GM18858 (cell line): Measurements from ENCODE around the gene ZBTB7C.

Source experiments
- ATAC-seq: cut with Tn5 transposase; IDR thresholded peaks from one replicate; pipeline ENCODE4 v1.9.1; 2021; ENCODE audit not compliant: unreplicated experiment

ZBTB7C gene

DNA sequence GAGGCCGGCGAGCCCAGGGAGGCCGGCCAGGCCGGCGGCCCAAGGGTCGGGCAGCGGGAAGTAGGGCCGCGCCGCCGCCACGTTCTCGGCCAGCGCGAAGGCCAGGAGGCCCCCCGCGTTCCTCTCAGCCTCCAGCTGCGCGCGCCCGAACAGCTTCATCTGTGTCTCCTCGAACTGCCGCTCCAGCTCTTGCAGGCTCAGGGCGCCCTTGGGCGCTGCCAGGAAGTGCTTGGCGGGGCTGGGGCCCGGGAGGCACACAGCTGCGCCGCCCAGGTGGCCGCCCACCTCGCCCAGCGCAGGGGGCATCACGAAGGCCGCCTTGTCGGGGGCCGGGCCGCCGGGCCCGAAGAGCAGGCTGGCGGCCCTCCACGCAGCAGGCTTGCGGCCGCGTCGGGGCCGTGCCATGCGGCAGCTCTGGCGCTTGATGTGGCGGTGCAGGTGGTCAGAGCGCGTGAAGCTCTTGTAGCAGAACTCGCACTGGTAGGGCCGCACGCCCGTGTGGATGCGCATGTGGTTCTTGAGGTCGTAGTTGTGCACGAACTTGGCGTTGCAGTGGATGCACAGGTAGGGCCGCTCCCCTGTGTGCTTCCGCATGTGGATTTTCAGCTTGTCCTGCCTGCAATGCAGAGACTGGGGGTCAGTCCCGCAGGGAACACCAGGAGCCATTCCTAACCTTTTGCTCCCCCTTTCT, 379.7 kb downstream of the ZBTB7C start:
- ATAC-seq = no peak

DNA sequence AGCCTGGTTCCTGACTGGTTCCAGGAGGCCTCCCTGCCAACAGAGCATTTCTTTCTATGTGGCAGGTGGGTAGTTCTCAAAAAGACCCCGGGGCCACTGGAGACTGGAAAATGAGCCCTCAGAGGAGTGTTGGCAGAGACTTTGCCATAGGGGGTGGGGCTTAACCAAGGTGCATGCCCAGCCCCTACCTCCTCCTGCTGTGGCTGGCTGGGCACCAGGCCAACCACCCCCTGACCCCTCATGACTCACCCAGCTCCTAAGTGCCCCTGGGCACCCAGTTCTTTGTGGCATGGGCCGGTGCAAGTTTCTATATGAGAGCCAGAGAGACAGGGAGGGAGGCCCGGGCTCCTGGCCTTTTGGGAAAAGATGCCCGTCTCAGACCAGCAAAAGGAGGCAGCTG, 380.5 kb downstream of the ZBTB7C start:
- ATAC-seq = no peak

DNA sequence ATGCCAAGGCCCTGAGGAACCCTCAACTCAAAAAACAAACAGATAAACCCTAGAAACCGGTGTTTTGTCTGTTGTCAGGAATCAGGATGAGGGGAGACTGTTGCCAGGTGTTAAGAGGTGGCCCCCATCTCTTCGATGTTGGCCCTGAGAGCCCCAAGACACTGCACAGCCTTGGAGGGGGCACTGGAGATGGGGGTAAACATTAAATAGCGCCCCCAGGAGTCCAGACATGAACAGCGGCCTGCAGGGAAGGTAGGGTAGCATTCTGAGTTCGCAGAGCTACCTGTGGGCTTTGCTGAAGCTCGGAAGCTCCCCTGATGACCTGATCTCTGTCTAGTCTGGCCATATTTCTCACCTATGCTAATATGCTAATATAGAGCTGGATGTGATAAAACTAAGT, 381.1 kb downstream of the ZBTB7C start:
- no peak for ATAC-seq

DNA sequence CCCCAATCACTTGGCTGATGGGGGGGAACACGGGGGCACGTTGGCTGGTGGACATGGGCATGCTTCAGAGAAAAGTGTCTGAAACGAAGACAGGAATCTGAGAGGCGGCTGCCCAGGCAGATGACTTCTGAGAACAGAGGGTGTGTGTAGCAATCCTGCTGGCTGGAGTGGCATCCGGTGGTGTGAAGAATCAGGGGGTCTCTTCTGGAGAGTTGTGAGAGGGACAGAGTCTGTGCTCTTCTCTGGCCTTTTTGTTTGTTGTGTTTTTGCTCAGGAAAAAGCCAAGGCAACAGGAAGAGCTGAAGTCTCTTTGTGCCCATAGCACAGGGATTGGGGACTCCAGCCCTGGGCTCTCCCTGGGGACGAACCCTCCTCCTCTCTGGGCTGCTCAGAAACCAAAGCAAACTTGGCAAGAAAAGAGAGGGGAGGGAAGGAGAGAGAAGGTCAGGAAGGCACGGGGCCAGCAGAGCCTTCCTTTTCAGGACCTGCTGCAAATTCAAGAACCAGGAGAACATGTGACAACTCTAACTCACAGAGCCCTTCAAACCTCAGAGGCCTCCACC, 381.7 kb downstream of the ZBTB7C start:
- ATAC-seq = no peak

DNA sequence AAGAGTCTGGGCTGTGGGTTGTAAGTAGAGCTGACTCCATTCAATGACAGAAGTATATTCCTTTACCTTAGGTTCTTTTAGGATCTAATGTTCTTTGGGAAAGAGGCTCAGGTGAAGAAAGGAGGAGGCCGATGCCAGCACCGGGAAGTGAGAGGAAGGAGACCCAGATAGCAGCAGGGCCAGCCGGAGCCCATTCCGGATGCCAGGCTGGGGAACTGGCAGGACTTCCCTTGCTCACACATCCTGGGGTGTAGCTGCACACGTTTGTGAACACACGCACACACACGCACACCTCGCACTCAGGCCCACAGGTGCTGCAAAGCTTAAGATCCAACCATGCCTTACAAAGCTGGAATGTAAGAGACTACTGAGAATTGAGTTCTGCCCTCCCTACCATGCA, 383.0 kb downstream of the ZBTB7C start:
- no peak for ATAC-seq

DNA sequence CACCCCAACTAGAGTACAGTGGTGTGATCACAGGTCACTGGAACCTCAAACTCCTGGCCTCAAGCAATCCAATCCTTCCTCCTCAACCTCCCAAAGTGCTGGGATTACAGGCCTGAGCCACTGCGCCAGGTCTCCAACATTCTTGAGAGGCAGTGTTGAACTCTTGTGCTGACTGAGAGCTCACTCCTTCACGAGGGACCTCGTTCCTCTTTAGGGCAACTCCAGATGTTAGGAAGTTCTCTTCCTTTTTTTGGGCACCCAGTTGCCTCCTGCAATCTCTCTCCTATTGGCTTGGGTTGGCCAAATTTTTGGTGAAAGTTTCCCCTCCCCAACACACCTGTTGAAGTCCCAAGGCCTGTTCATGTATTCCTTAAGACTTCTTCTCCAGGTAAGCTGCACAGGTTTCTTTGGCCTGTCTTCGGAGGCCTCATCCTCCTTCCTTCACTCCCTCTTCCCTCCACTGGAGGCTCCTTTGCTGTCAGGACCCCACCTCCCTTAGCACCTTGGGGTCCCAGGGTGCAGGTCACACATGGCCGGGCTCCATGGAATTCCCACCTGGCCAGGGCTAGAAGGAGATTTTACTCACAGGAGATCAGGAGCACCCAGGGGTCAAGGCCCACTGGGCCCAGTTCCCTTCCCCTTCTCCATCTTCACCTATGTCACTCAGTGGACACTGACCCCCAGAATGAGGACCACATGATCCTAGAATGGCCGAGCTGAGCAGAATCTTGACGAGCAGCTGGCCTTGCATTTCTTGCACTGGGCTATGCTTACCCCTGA, 384.1 kb downstream of the ZBTB7C start:
- ATAC-seq = no peak

- ATAC-seq = no peak
Observed at GRCh38 chr18:48024009-48024512, 385.1 kb downstream of the ZBTB7C start.

DNA sequence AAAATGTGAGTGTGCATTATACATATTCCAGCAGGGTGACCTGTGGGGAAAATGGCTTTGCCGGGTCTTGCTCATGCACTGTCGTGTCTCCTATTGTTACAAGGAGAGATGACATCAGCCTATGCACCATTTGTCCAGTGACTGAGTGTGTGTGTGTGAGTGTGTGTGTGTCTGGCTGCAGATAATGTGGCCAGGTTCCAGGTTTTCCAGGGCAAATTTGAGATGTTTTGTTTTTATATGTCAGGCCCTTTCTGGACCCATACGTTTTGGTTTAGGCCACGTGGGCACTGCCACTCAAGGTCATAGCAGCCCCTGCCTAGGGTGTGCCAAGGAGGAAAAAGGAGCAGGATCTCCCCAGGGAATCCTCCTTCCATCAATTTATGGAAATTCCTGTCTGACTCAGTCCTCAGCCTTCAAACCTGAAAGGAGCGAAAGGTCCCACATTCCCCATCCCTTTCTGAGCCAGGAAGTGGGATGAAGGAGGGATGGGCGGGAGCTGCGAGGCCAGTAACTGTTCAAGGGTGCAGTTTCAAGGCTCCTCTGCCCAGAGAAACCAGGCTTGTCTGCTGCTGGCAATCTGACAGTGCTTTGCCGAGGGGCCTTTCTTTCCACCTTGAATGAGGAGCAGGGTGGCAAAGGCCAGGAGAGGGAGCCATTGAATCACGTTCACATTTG, 385.7 kb downstream of the ZBTB7C start:
- ATAC-seq = no peak

DNA sequence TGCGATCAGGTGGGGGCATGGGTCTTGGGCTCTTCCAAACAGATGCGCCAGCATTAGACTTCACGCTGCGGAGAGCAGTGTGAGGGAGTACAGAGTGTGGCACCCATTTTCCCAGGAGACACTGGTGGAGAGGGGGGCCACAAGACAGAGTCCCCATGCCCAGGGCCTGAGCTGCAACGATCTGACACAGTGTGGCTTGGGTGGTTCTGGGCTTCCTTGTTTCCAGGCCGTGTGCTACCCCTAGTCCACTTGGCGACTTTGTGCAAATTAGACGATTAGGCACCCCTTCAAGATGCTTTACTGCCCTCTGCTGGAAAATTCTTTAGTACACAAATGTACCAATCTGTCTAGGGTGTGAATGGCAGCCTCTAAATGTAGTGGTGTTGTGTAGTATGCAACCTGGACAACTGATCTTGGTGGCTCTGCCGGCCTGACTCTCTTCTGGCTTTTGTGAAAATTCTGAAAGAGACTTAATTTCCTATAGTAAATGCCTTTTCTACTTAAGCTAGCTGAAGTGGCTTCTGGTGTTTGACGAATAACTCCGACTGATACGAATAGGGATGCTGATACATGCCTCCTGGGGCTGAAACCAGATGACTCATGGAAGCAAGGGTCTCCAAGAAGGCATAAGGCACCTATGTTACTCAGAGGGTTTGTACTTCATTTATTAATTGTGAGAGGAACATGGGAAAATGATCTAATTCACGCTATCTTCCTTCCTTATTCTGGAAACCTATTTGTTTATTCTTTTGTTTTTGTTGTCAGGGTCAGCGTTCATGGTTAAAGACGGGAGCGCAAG, 386.5 kb downstream of the ZBTB7C start:
- no peak for ATAC-seq

DNA sequence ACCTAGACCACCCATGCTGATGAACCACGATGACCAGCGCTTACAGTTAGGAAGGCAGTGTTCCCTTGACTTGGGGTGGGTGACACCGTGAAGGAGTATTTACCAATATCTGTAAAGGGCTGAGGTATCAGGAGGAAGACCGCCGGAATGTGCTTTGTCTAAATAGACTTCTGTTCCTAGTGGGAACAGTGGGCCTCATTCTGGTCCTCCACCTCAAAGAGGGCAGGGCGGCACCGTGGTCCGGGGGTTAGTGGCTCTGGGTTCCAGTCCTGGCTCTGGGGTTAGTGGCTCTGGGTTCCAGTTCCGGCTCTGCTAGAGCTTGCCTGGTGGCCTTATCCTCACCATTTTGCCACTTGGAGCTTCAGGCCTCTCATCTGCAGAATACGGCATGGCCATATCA, 387.2 kb downstream of the ZBTB7C start:
- no peak for ATAC-seq

DNA sequence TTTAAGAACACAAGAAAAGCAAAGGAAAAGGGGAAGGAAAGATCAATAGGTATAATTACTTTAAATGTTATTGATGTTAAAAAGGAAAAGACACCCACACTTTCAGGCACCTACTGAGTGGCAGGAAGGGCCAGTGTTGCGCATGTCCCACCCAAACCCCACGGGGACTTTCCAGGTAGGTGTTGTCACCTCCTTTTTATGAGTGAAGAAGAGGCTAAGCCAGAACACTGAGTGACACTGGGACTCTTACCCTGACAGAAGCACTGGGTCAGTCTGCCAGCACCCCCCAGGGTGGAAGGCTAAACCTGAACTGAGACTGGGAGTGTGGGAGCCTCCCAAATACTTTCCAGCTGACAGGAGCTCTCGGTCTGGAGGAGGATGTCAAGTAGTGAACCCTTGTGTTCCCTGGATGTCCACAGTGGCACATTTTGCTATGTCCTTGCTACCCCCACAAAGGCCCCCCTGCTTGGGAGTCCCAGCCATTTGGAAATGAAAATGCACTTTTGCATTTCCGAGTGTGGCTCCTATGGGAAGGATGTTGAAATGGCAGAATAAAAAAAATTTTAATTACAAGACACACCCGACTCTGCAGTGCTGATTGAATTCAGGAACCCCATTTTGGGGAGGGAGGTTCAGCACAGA, 387.8 kb downstream of the ZBTB7C start:
- ATAC-seq = no peak

GRCh38 chr18:48020337-48021250, 388.6 kb downstream of the ZBTB7C start:
- no peak for ATAC-seq

- ATAC-seq = no peak
Observed at GRCh38 chr18:48019557-48020325, 389.4 kb downstream of the ZBTB7C start.

DNA sequence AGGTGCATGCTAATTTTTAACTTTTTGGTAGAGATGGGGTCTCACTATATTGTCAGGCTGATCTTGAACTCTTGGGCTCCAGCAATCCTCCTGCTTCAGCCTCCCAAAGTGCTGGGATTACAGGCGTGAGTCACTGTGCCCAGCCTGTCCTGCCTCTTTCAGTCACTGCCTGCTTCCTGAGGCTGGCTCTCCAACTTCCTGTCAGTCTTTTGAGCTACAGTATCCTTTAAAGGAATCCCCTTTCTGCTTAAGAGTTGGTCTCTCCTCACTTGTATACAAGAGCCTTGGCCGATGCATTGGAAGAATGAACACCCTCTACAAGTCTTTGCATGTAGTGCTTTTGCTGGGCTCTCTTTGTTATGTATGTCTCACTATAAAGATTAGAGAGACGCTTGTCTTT, 390.3 kb downstream of the ZBTB7C start:
- ATAC-seq = no peak

GRCh38 chr18:48017635-48018034, 391.5 kb downstream of the ZBTB7C start:
- no peak for ATAC-seq

GRCh38 chr18:48013162-48013561, 396.0 kb downstream of the ZBTB7C start:
- ATAC-seq = no peak

DNA sequence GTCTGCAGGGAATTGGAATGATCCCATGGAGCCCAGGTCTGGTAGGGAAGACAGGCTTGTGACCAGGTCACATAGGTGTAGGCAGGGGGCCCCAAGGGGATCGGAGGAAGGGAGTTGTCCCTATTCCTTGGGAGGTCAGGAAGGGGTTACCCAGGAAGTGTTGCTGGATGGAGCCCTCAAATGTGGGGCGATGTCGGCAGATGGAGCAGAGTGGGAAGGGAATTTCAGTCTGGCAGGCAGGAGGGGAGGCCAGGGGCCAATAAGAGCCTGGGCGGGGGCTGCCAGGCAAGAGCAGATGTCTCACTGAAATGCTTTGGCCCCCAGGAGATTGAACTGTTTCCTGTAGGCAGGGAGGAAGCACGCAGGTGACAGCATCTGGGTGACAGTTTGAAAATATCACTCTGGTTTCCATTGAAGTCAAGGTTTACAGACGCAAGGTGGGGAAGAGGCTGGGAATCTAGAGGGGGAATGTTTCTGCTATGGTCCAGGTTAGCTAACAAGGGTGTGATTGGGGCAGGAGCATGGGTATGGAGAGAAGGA, 397.2 kb downstream of the ZBTB7C start:
- no peak for ATAC-seq

- ATAC-seq = no peak
Observed at GRCh38 chr18:48010264-48010663, 398.9 kb downstream of the ZBTB7C start.
